H54 (cell line): ENCODE results near the gene ZBTB20.
A peak's percentile ranks its signal among the peaks of the same experiment; 100 is the strongest.

ENCODE experiments used
- DNase-seq: peaks from one replicate; pipeline ENCODE4 v3.0.0; 2011; ENCODE audit warnings: low spot score, mixed read lengths; ENCODE audit not compliant: insufficient read length
- FAIRE-seq: peaks from 3 replicates; lab custom pipeline; 2011; peaks lifted over from hg19 to GRCh38; lab: Jason Lieb, UNC
- POLR2A ChIP-seq: IDR thresholded peaks from 2 replicates; pipeline ENCODE4 v1.6.1; 2011; ENCODE audit warnings: low read depth, mild to moderate bottlenecking, low read length

The ZBTB20 gene

GRCh38 chr3:114476511-114476910, 670.6 kb downstream of the ZBTB20 start:
- DNase-seq (no peak), FAIRE-seq (no peak)
- TF ChIP-seq POLR2A: no peak

- no peak for TF ChIP-seq POLR2A
- no peak for DNase-seq
- no peak for FAIRE-seq
Measured at GRCh38 chr3:114471478-114471877, 675.6 kb downstream of the ZBTB20 start.

DNA sequence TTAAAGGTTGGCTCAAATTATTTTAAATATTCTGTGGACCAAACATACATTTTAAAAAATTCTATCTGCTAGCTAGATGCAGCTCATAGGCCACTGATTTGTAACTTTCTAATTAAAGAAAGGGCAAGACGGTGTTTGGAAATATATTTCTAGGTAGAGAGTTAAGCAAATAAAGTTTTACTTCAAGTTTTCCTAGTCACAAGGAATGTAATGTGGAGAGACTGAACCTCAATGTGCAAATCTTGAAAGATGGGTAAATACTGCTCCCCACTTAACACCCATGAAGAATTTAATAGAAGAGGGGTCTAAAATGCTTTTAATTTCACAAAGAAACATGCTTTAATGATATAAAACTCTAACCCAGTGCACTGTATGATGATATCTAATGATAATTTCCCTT, 678.0 kb downstream of the ZBTB20 start:
- TF ChIP-seq POLR2A: no peak
- no peak for DNase-seq
- FAIRE-seq: no peak

DNA sequence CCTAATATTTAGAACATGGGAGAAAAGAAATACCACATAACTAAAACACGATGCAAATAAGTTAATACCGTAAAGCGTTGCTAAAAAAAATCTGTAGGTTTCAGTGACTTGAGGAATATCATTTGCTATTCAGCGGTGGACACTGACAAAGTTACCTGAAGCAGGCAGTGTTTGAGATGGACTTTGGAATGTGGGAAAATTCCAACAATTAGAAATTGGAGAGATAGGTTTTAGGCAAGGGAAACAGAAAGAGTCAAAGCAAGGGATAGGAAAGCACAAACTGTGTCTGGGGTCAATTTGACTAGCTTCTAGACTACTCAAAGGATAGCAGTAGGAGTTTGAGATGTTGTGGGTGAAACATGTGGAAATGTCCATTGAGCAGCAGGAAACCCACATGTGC, 680.3 kb downstream of the ZBTB20 start:
- no peak for FAIRE-seq
- TF ChIP-seq POLR2A: no peak
- DNase-seq: no peak

DNA sequence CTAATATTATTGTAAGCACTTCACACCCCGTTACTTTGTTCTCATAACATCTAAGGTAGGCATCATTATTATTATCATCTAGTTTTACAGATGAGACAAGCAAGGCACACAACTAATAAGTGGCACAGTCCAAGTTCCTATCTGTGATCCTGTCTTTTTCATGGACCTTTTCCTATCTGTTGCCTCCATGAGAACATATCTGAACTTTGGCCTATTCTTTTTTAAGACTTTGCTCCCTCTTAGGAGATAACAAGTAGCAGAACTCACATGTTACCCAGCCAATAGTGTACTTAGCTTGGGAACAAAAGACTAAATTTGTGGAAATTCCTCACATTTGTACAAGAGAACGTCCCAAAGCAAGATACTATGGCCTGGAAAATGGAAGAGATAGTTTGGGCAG, 680.8 kb downstream of the ZBTB20 start:
- no peak for TF ChIP-seq POLR2A
- FAIRE-seq (no peak), DNase-seq (no peak)

- no peak for TF ChIP-seq POLR2A
- peak; percentile 61 for FAIRE-seq
- no peak for DNase-seq
Measured at GRCh38 chr3:114464548-114464947, 682.5 kb downstream of the ZBTB20 start.

DNA sequence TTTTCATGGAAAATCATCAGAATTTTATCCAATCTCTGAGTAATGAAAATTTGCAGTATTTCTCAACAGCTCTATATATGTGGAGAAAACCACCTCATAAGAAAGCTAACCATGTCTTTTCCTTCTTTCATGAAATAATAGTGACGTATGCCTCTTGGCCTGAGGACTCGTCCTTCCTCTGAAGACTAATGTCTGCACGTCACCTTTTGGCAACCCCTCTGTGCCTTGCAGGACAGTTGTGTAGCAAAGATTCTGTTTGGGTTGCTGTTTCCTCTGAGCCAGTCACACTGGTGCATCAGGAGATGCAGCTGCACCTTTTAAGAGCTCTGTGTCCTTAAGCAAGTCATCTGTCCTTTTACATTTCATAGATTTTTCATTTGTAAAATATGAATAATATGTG, 684.3 kb downstream of the ZBTB20 start:
- FAIRE-seq (no peak), DNase-seq (no peak)
- TF ChIP-seq POLR2A: no peak

GRCh38 chr3:114460459-114460858, 686.6 kb downstream of the ZBTB20 start:
- TF ChIP-seq POLR2A: no peak
- no peak for FAIRE-seq
- DNase-seq: no peak

DNA sequence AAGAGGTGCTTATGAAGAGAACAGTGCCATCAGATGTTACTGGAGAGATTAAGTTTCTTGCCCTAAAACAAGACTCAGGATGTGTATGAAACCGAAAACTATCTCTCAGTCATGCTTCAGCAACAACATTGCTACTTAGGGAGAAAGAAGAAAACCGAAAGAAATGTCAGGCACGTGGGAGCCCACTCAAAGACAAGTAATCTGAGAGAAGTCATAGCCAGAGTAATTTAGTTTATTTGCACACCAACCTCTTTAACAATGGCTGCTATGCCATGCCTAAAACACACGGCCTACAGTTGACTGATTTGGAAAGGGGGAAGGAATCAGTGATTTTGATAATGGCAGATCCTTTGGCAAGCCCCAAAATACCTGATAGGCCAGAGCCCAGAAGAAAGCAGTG, 690.3 kb downstream of the ZBTB20 start:
- TF ChIP-seq POLR2A: no peak
- FAIRE-seq (no peak), DNase-seq (no peak)

DNA sequence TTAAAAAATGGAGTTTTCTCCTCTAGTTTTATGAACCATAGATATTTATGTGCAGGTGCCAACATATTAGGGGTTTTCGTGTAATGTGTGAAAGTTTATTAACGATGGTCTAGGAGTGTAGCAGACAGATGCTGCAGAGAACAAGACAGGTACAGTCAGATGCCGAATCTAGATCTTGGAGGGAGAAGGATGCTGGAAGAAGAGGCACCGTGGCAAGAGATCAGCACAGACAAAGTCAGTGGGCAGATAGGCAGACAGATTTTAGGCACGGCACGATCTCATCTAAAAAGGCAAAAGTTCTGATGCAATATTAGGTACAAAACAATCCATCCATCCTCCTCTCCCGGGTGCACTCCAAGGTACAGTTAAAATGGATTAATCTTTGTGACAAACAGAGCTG, 691.7 kb downstream of the ZBTB20 start:
- TF ChIP-seq POLR2A: no peak
- DNase-seq (no peak), FAIRE-seq (peak; percentile 64)

GRCh38 chr3:114454551-114455251, 692.4 kb downstream of the ZBTB20 start:
- DNase-seq (no peak), FAIRE-seq (no peak)
- TF ChIP-seq POLR2A: no peak

DNA sequence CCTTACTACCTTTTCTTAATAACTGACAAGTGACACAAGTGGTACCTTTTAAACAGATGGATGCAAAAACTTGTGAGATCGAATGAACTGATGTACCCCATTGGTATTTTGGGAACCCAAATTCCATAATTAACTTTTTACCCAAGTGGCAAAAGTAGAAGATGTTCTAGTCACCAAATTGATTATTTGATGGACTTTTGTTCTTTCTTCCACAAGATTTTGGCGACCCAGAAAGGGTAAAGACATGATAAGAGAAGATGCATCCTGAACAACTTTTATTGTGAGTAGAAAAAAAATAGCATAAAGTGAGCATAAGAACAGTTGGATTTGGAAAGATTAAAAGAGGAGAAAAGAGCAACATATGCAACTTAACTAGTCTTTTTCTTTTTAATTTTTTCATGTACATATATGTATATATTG, 693.7 kb downstream of the ZBTB20 start:
- FAIRE-seq (no peak), DNase-seq (no peak)

GRCh38 chr3:114452937-114453336, 694.2 kb downstream of the ZBTB20 start:
- DNase-seq: no peak
- no peak for FAIRE-seq
- no peak for TF ChIP-seq POLR2A

More for the DNA sequence above, 693.7 kb downstream of the ZBTB20 start:
- no peak for TF ChIP-seq POLR2A

GRCh38 chr3:114452256-114452655, 694.8 kb downstream of the ZBTB20 start:
- FAIRE-seq (no peak), DNase-seq (no peak)
- no peak for TF ChIP-seq POLR2A

DNA sequence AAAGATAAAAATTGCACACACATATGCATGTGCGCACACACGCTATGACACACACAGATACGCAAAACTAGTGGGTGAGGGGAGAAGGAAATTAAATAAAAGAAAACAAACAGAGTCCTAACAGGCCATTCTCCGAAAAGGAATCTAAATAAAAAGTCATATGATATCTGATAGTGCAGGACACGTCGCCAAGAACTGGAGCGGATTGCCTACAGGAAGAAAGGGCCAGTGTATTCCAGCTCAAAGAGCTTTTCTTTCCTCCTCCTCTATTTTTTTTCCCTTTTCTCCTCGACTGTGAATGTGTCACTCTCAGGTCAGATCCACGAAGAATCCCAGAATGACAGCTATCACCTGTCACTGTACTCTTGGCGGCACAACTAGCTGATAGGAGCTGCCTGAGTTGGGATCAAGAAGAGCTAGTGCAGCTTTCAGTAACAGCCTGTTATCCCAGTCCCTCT, 695.5 kb downstream of the ZBTB20 start:
- FAIRE-seq: no peak
- DNase-seq: no peak
- no peak for TF ChIP-seq POLR2A
